CD4-positive, CD25-positive, alpha-beta regulatory T cell (primary cell): Measurements from ENCODE around the gene RAPGEF2. TPM values are rescaled to one million over a fixed set of nuclear protein-coding genes. Genes with fewer than 3 reads are reported as not detected.

Source experiments
- ATAC-seq, 2 donors: fragments of 150-1000 bp; cut with Tn5 transposase; one replicate each; pipeline ENCODE4 v1.10.0; 2021; ENCODE audit warnings: low read depth in 2 of 2, moderate number of reproducible peaks in 2 of 2, moderate library complexity in 1 of 2
- DNase-seq, 3 donors: peaks; one replicate each; pipeline versions ENCODE4 v3.0.0 to v3.0.0-alpha.2; 2012 to 2022; ENCODE audit warnings: mixed read lengths in 1 of 3
- H3K27ac ChIP-seq: one replicate; pipeline ENCODE4 v1.7.0; 2013; ENCODE audit warnings: mild to moderate bottlenecking, low read length; ENCODE audit not compliant: insufficient read depth, poor library complexity, severe bottlenecking
- H3K27me3 ChIP-seq: one replicate; pipeline ENCODE4 v1.7.0; 2013; ENCODE audit warnings: low read length; ENCODE audit not compliant: control insufficient read depth, insufficient read depth
- H3K36me3 ChIP-seq: one replicate; pipeline ENCODE4 v1.7.0; 2013; ENCODE audit warnings: mild to moderate bottlenecking, low read length, moderate library complexity; ENCODE audit not compliant: control insufficient read depth, insufficient read depth
- H3K4me1 ChIP-seq: 2 replicates; pipeline ENCODE4 v1.7.0; 2013; ENCODE audit warnings: mild to moderate bottlenecking, low read length; ENCODE audit not compliant: insufficient read depth, control insufficient read depth, poor library complexity, severe bottlenecking
- H3K4me3 ChIP-seq: one replicate; pipeline ENCODE4 v1.7.0; 2013; ENCODE audit warnings: low read depth, mild to moderate bottlenecking, low read length, moderate library complexity
- H3K9me3 ChIP-seq, 2 experiments: 1 replicate in 1 of 2; 2 replicates in 1 of 2; pipeline ENCODE4 v1.7.0; 2013; ENCODE audit warnings: low read length in 2 of 2, mild to moderate bottlenecking in 1 of 2, moderate library complexity in 1 of 2; ENCODE audit not compliant: control insufficient read depth in 2 of 2
- H3K27ac Mint-ChIP-seq, 3 donors: one replicate each; pipeline ENCODE4 v1.8.0; 2020 to 2022; ENCODE audit warnings: mild to moderate bottlenecking in 3 of 3, mixed read lengths in 3 of 3, moderate library complexity in 2 of 3
- H3K27me3 Mint-ChIP-seq: one replicate; pipeline ENCODE4 v1.8.0; 2022; ENCODE audit warnings: mild to moderate bottlenecking, mixed read lengths
- H3K36me3 Mint-ChIP-seq: one replicate; pipeline ENCODE4 v1.8.0; 2020; ENCODE audit warnings: mixed read lengths
- H3K4me1 Mint-ChIP-seq, 4 donors: one replicate each; pipeline ENCODE4 v1.8.0; 2020 to 2022; ENCODE audit warnings: mixed read lengths in 4 of 4, mild to moderate bottlenecking in 1 of 4
- H3K4me3 Mint-ChIP-seq, 4 donors: one replicate each; pipeline ENCODE4 v1.8.0; 2020 to 2022; ENCODE audit warnings: mild to moderate bottlenecking in 4 of 4, mixed read lengths in 4 of 4, moderate library complexity in 3 of 4
- H3K9me3 Mint-ChIP-seq, 7 donors: one replicate each; pipeline ENCODE4 v1.8.0; 2020 to 2022; ENCODE audit warnings: mixed read lengths in 7 of 7, mild to moderate bottlenecking in 3 of 7, moderate library complexity in 2 of 7
- polyA plus RNA-seq, 4 donors: library from polyadenylated mRNA; unstranded; fragments of 300-500 nt; fragmentation: Illumina TruSeq; gene quantifications; one replicate each; pipeline ENCODE4 v1.2.3, GENCODE V29; 2021
- total RNA-seq: library from RNA; stranded (reverse); gene quantifications from one replicate; pipeline ENCODE4 v1.2.3, GENCODE V29; 2022

The RAPGEF2 gene
- total and polyA plus RNA-seq, 5 donors from 2014 or later: 0.54 to 26.9 (median 1.3) TPM

GRCh38 chr4:159101988-159102621 is 774 bp upstream of the RAPGEF2 start:
- Mint-ChIP-seq H3K4me3 (peak overlapping the region; percentile 84 to 94 (median 88)), H3K4me1 (peaks cover 7 to 40% (median 32%) of the 10 kb centered on the region in 4 donors), H3K27me3 (peaks cover 37% of the 10 kb centered on the region), H3K27ac (peak overlapping the region; percentile 84 to 95 (median 87)), H3K36me3 (no peaks in the 10 kb centered on the region), H3K9me3 (peaks cover 0 to 3% (median 0%) of the 10 kb centered on the region in 7 donors)
- Histone ChIP-seq H3K4me1 (peaks cover 33% of the 10 kb centered on the region), H3K4me3 (no peak overlapping the region), H3K27me3 (peaks cover 4% of the 10 kb centered on the region), H3K27ac (no peak overlapping the region), H3K9me3 (no peaks in the 10 kb centered on the region), H3K36me3 (no peaks in the 10 kb centered on the region)
- ATAC-seq (no peak), DNase-seq (peak in 1 of 3 donors; percentile 4)

DNA sequence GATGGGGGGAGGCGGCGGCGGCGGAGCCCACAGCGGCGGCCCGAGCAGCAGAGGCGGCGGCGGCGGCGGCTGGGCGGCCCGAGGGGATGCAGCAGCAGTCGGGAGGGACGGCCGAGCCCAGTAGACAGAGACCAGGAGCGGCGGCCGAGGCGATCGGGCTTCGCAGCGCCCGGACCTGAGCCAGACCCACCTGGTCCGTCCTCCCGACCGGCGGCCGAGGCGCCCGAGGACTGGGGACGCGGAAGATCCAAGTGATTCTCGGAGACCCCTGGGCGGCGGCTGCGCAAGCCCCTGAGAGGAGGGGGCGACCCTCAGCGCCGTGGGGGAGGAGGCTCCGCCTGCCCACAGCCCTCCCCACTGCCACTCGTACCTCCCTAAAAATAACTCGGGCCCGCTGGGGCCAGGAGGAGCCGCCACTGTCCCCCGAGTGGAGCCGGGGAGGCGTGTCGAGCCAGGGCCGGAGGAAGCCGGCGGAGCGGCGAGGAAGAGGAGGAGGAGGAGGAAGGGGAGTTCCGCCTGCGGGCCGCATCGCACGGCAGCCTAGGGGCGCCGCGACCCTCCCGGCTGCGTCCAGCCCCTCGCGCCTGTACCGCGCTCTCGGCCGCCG is 608 bp downstream of the RAPGEF2 start:
- peaks cover 4% of the 10 kb centered on the region for H3K27me3 ChIP-seq
- peak overlapping the region; percentile 80 for H3K27ac ChIP-seq
- Mint-ChIP-seq H3K36me3 (no peaks in the 10 kb centered on the region), H3K4me3 (peak overlapping the region in 3 of 4 donors; percentile 69 to 71 (median 70)), H3K9me3 (peaks cover 0 to 3% (median 0%) of the 10 kb centered on the region in 7 donors), H3K27ac (no peak overlapping the region), H3K4me1 (peaks cover 13 to 46% (median 40%) of the 10 kb centered on the region in 4 donors), H3K27me3 (peaks cover 30% of the 10 kb centered on the region)
- DNase-seq (peak; percentile 23 to 49 (median 45)), ATAC-seq (peak; percentile 6 to 24)
- H3K4me3 ChIP-seq: peak overlapping the region; percentile 4
- H3K36me3 ChIP-seq: no peaks in the 10 kb centered on the region
- H3K9me3 ChIP-seq: no peaks in the 10 kb centered on the region
- H3K4me1 ChIP-seq: peaks cover 33% of the 10 kb centered on the region

DNA sequence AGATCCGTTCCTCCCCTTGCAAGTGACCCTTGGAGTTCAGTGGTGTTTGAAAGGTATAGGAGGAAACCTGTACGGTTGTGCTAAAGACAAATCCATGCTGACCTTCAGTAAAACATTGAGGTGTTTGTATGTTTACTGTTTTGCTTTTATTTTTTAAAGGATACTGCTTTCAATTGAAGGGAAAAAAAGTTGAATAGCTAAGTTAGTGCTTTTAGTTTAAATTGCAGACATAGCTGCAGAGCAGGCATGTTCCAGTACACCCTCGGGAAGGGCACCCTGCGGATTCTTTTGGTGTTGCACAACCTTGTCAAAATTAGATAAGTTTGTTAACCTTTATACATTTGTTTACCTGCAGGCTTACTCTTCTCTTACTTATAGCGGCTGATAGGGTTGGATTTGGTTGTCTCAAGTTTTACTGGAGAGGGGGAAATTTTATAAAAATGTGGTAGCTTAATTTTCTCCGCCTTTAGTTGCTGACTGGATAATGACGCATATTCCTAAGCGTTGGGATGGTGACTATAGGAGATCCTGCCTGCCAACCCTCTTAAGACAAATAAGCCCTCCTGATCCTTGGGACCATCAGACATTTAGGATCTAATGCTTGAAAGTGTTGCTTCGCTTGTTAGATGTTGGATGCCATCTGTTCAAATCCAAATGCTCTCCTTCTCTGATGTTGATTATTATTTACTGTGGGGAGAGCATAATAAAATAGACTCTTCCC is 2.0 kb downstream of the RAPGEF2 start:
- ATAC-seq: no peak
- Histone ChIP-seq H3K4me1 (peaks cover 33% of the 10 kb centered on the region), H3K4me3 (peak overlapping the region; percentile 76)

DNA sequence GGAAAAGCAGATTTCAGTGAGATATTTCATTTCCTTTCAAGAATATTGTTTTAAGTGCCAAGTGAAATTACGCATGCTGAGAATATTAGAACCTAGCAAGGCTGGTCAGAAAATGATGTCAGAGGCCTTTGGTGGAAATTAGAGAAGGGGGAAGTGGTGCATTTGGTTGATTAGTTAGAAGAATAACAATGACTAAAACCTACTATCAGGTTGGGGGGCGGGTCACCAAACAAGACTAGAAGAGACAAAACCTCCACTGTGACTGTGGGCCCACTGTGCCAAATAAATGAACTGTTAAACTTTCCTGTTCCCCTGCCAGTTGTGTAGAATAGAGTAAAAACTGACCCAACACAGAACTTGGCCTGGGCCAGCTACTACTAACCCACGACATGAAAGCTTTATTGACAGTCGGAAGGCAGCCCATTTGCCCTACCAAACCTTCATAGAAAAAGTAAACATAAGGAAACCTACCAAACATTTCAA is 2.9 kb downstream of the RAPGEF2 start:
- Histone ChIP-seq H3K27me3 (no peaks in the 10 kb centered on the region), H3K4me3 (no peak overlapping the region), H3K4me1 (peaks cover 33% of the 10 kb centered on the region), H3K27ac (no peak overlapping the region), H3K36me3 (no peaks in the 10 kb centered on the region), H3K9me3 (no peaks in the 10 kb centered on the region)
- ATAC-seq (no peak), DNase-seq (peak in 1 of 3 donors; percentile 44)
- Mint-ChIP-seq H3K27me3 (peaks cover 20% of the 10 kb centered on the region), H3K9me3 (peaks cover 0 to 3% (median 0%) of the 10 kb centered on the region in 7 donors), H3K4me3 (peak overlapping the region; percentile 83 to 96 (median 88)), H3K36me3 (no peaks in the 10 kb centered on the region), H3K4me1 (peaks cover 20 to 59% (median 44%) of the 10 kb centered on the region in 4 donors), H3K27ac (no peak overlapping the region)

More for the DNA sequence above, 2.0 kb downstream of the RAPGEF2 start:
- peak overlapping the region; percentile 54 to 92 (median 86) for H3K27ac Mint-ChIP-seq
- H3K27me3 ChIP-seq: peaks cover under 1% of the 10 kb centered on the region
- H3K4me3 Mint-ChIP-seq: peak overlapping the region; percentile 83 to 96 (median 88)
- H3K36me3 ChIP-seq: no peaks in the 10 kb centered on the region
- H3K27ac ChIP-seq: no peak overlapping the region
- H3K36me3 Mint-ChIP-seq: no peaks in the 10 kb centered on the region
- peaks cover 24% of the 10 kb centered on the region for H3K27me3 Mint-ChIP-seq
- H3K9me3 Mint-ChIP-seq: peaks cover 0 to 3% (median 0%) of the 10 kb centered on the region in 7 donors
- DNase-seq: no peak
- peaks cover 20 to 57% (median 44%) of the 10 kb centered on the region in 4 donors for H3K4me1 Mint-ChIP-seq
- H3K9me3 ChIP-seq: no peaks in the 10 kb centered on the region

GRCh38 chr4:159106636-159107035 is 3.8 kb downstream of the RAPGEF2 start:
- Histone ChIP-seq H3K4me1 (peaks cover 33% of the 10 kb centered on the region), H3K27me3 (no peaks in the 10 kb centered on the region), H3K27ac (no peak overlapping the region), H3K4me3 (no peak overlapping the region), H3K36me3 (no peaks in the 10 kb centered on the region), H3K9me3 (no peaks in the 10 kb centered on the region)
- peak overlapping the region in 1 of 3 donors; percentile 7 for H3K27ac Mint-ChIP-seq
- peaks cover 20% of the 10 kb centered on the region for H3K27me3 Mint-ChIP-seq
- ATAC-seq (no peak), DNase-seq (no peak)
- peaks cover 20 to 64% (median 43%) of the 10 kb centered on the region in 4 donors for H3K4me1 Mint-ChIP-seq
- no peaks in the 10 kb centered on the region for H3K36me3 Mint-ChIP-seq
- H3K4me3 Mint-ChIP-seq: peak overlapping the region in 1 of 4 donors; percentile 39
- peaks cover 0 to 3% (median 0%) of the 10 kb centered on the region in 7 donors for H3K9me3 Mint-ChIP-seq

GRCh38 chr4:159107203-159107925 is 4.5 kb downstream of the RAPGEF2 start:
- ATAC-seq: no peak
- H3K36me3 ChIP-seq: no peaks in the 10 kb centered on the region
- H3K4me3 ChIP-seq: no peak overlapping the region
- peaks cover 0 to 3% (median 0%) of the 10 kb centered on the region in 7 donors for H3K9me3 Mint-ChIP-seq
- peaks cover 31% of the 10 kb centered on the region for H3K4me1 ChIP-seq
- no peak overlapping the region for H3K27ac Mint-ChIP-seq
- H3K9me3 ChIP-seq: no peaks in the 10 kb centered on the region
- peaks cover 14% of the 10 kb centered on the region for H3K27me3 Mint-ChIP-seq
- H3K4me1 Mint-ChIP-seq: peaks cover 26 to 56% (median 37%) of the 10 kb centered on the region in 4 donors
- no peaks in the 10 kb centered on the region for H3K27me3 ChIP-seq
- H3K36me3 Mint-ChIP-seq: no peaks in the 10 kb centered on the region
- no peak overlapping the region for H3K27ac ChIP-seq
- H3K4me3 Mint-ChIP-seq: peak overlapping the region in 2 of 4 donors; percentile 39 to 74
- peak in 1 of 3 donors; percentile 35 for DNase-seq

DNA sequence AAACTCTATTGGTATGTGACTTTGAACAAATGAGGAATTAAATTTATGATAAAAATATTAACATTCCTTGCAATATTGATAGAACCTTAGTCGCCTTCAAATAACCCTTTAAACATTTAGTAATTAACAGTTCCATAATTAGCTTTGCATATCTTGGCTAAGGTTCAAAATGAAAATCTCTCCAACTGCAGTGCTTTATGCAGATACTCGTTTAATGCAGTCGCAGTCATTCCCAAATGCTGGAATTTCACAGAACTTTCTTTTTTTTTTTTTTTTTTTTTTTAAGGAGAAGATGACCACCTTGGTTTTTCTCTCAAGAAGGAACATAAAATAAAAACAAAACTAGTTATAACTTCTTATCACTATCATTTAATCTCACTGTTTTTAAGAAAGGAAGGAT is 5.2 kb downstream of the RAPGEF2 start:
- Histone ChIP-seq H3K4me1 (peaks cover 28% of the 10 kb centered on the region), H3K9me3 (no peaks in the 10 kb centered on the region), H3K36me3 (no peaks in the 10 kb centered on the region), H3K27ac (no peak overlapping the region), H3K27me3 (no peaks in the 10 kb centered on the region), H3K4me3 (no peak overlapping the region)
- Mint-ChIP-seq H3K4me1 (peaks cover 33 to 60% (median 39%) of the 10 kb centered on the region in 4 donors), H3K27me3 (peaks cover 10% of the 10 kb centered on the region), H3K27ac (no peak overlapping the region), H3K36me3 (no peaks in the 10 kb centered on the region), H3K9me3 (peaks cover 0 to 3% (median 0%) of the 10 kb centered on the region in 7 donors), H3K4me3 (no peak overlapping the region)
- no peak for ATAC-seq
- DNase-seq: no peak
